ENCODE results near the gene DLGAP1.

GRCh38 chr18:3598581-3598980 is 856.5 kb downstream of the DLGAP1 start:
- TF ChIP-seq POLR2AphosphoS5 (IDR thresholded peaks at IDR 0.05) = no peak
- no peak for TF ChIP-seq REST (IDR thresholded peaks at IDR 0.05; ENCODE audit: borderline replicate concordance)
- no peak for TF ChIP-seq TAF1 (IDR thresholded peaks at IDR 0.05; ENCODE audit: low read depth)
- TF ChIP-seq SMC3 (conservative IDR thresholded peaks at IDR 0.05; ENCODE audit: poor library complexity) = no peak
- TF ChIP-seq CTCF (IDR thresholded peaks at IDR 0.05; ENCODE audit: poor library complexity, severe bottlenecking) = no peak
- TF ChIP-seq EZH2 (IDR thresholded peaks at IDR 0.05; ENCODE audit: borderline replicate concordance, insufficient read depth, low read length, poor library complexity, severe bottlenecking) = no peak
- TF ChIP-seq RAD21 (conservative IDR thresholded peaks at IDR 0.05) = no peak

All from neural cell (in vitro differentiated cells).